ENCODE data around the gene GDF10.

GDF10 gene

GRCh38 chr10:47276071-47276470 lies 23.9 kb upstream of the GDF10 start:
- DNase-seq: no peak

- DNase-seq: no peak
Observed at GRCh38 chr10:47276576-47277351, 23.2 kb upstream of the GDF10 start.

GRCh38 chr10:47277352-47278151 lies 22.4 kb upstream of the GDF10 start:
- DNase-seq: no peak

GRCh38 chr10:47278152-47278473 lies 21.9 kb upstream of the GDF10 start:
- no peak for DNase-seq

- no peak for DNase-seq
Observed at GRCh38 chr10:47278720-47279119, 21.3 kb upstream of the GDF10 start.

- DNase-seq: no peak
Observed at GRCh38 chr10:47279276-47279675, 20.7 kb upstream of the GDF10 start.

- no peak for DNase-seq
Observed at GRCh38 chr10:47282005-47282656, 17.9 kb upstream of the GDF10 start.

- DNase-seq: no peak
Observed at GRCh38 chr10:47282657-47283018, 17.4 kb upstream of the GDF10 start.

GRCh38 chr10:47283101-47283630 lies 16.8 kb upstream of the GDF10 start:
- no peak for DNase-seq

GRCh38 chr10:47283848-47284247 lies 16.1 kb upstream of the GDF10 start:
- no peak for DNase-seq

- no peak for DNase-seq
Observed at GRCh38 chr10:47285381-47286115, 14.4 kb upstream of the GDF10 start.

GRCh38 chr10:47286116-47286505 lies 13.9 kb upstream of the GDF10 start:
- no peak for DNase-seq

- no peak for DNase-seq
Observed at GRCh38 chr10:47286591-47287315, 13.2 kb upstream of the GDF10 start.

GRCh38 chr10:47287365-47287802 lies 12.6 kb upstream of the GDF10 start:
- DNase-seq: no peak

GRCh38 chr10:47287805-47288204 lies 12.2 kb upstream of the GDF10 start:
- DNase-seq: no peak

GRCh38 chr10:47288236-47288635 lies 11.8 kb upstream of the GDF10 start:
- no peak for DNase-seq

GRCh38 chr10:47288916-47289495 lies 11.0 kb upstream of the GDF10 start:
- no peak for DNase-seq

GRCh38 chr10:47289921-47290320 lies 10.1 kb upstream of the GDF10 start:
- no peak for DNase-seq

GRCh38 chr10:47290338-47290737 lies 9.7 kb upstream of the GDF10 start:
- no peak for DNase-seq

- DNase-seq: no peak
Observed at GRCh38 chr10:47291682-47292081, 8.3 kb upstream of the GDF10 start.

- no peak for DNase-seq
Observed at GRCh38 chr10:47294057-47294456, 5.9 kb upstream of the GDF10 start.

- no peak for DNase-seq
Observed at GRCh38 chr10:47294501-47294900, 5.5 kb upstream of the GDF10 start.

Measured in activated gamma-delta T cell (primary cell).